HL-60/S4 (cell line): Measurements from ENCODE around the gene DLG1.
"Not testable (repeated sequence)": the region's sequence is repeated elsewhere in the genome, so short reads cannot be mapped to it uniquely, and the experiment has no call there.

ENCODE experiments used
- in situ Hi-C: fragments of 300-500 bp; cut with MboI; formaldehyde crosslinking; loops from 2 replicates; pipeline ENCODE4 v1.14.3; 2022; ENCODE audit warnings: low sequenced_read_pairs

Gene DLG1

DNA sequence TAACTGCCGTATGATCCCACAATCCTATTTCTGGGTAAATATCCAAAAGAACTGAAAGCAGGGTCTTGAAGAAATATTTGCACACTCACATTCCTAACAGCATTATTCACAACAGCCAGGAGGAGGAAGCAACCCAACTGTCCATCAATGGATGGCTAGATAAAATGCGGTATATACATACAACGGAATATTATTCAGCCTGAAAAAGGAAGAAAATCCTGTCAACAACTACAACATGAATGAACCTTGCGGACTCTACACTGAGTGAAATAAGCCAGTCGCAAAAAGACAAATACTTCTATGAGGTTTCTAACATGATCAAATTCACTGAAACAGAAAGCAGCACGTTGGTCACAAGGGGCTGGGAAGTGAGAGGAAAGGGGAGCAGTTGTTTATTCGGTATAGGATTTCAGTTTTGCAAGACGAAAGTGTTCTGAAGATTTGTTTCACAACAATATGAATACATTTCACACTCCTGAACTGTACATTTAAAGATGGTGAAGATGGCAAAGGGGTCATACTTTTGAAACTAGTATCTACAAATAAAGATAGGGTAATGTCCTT is 6.2 kb downstream of the DLG1 start:
- in situ Hi-C loops = no loop called here

DNA sequence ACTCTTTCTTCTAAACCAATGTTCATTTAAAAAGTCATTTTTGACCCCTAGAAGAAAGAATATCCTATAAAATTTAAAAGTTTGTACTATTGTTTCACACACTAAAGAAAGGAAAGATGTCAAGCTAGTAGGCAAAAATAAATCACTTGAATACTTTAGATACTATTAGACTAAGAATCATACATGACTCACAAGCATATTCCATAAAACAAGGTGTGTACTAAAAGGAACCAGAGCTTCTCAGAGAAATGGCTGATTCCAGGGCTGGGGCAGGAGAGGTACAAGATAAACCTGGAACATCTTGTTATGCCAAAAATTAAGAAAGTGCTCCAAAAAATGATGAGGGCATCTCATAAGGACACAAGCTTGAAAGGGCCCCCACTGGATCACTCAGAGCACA is 8.7 kb downstream of the DLG1 start:
- in situ Hi-C loops = no loop called here

GRCh38 chr3:197286678-197287077 is 11.7 kb downstream of the DLG1 start:
- in situ Hi-C loops = no loop called here

GRCh38 chr3:197285557-197285956 is 12.9 kb downstream of the DLG1 start:
- in situ Hi-C loops = no loop called here

DNA sequence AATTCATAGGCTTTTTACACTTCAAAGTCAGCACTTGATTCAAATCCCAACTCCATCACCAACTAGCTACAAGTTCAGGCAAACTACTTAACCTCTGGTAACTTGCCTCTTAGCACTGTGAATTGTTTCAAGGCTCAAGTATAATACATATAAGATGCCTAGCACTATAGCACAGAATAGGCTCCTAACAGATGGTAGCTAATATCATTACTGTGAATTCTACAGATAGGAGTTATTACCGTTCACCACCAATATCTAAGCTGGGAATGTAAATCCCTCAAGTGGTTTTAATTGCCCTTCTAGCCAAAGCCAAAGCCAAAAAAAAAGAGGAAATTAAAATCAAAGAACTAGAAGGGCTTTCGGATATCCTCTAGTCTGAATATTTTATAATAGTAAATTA is 15.4 kb downstream of the DLG1 start:
- in situ Hi-C loops = no loop called here

DNA sequence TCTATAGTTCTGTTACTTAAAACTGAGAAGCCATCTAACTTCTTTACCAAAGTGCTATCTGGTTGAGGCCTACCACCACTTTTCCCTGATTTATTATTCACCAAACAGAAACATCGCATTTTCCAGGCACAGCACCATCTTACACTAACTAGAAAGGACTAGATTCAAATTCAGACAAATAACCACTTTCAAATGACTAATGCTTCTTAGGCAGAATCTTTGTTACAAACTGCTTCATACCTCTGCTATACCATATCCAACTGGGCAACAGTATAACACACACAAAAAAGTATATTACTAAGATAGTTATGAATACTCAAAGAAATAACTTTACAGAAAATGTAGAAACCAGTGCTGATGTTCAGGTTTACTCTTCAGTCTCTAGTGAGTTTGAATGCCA is 16.6 kb downstream of the DLG1 start:
- in situ Hi-C loops = no loop called here

DNA sequence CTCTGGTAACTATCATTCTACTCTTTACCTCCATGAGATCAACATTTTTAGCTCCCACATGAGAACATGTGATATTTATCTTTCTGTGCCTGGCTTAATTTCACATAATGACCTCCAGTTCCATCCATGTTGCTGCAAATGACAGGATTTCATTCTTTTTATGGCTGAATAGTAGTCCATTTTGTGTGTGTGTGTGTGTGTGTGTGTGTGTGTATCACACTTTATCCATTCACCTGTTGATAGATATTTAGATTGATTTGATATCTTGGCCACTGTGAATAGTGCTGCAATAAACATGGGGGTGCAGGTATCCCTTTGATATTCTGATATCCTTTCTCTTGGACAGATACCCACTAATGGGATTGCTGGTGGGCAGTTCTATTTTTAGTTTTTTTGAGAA is 18.3 kb downstream of the DLG1 start:
- in situ Hi-C loops = no loop called here

DNA sequence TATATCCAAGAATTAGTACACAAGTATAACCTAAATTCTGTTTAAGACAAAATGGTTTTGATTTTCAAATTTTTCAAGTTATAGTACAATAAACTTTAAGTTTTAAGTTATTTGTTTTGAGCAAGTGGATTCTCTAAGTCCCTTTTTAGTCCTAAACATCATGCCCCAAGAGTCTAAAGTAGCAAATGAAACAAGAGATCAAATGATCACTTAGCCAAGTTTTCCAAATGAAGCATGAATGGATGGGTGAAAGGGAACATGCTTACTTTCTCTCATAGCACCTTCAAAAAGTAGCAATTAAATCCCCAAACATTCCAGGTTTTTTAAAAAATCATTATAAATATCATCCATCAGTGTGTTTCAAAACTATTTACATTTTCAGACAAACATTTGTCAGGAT is 19.5 kb downstream of the DLG1 start:
- in situ Hi-C loops = no loop called here

DNA sequence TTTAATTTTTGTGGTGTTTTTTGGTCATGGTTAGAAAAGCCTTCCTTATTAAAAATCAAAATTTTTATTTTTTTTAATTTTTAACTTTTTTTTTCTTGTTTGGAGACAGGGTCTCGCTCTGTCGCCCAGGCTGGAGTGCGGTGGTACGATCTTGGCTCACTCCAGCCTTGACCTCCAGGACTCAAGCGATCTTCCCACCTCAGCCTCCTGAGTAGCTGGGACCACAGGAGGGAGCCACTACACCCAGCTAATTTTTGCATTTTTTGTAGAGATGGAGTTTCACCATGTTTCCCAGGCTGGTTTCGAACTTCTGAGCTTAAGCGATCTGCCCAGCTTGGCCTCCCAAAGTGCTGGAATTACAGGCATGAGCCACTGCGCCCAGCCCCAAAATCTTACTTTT is 21.6 kb downstream of the DLG1 start:
- in situ Hi-C loops = not testable (repeated sequence)

- in situ Hi-C loops = no loop called here
These were observed 27.7 kb downstream of the DLG1 start for GRCh38 chr3:197270558-197271317.

GRCh38 chr3:197269024-197269423 is 29.4 kb downstream of the DLG1 start:
- in situ Hi-C loops = no loop called here

DNA sequence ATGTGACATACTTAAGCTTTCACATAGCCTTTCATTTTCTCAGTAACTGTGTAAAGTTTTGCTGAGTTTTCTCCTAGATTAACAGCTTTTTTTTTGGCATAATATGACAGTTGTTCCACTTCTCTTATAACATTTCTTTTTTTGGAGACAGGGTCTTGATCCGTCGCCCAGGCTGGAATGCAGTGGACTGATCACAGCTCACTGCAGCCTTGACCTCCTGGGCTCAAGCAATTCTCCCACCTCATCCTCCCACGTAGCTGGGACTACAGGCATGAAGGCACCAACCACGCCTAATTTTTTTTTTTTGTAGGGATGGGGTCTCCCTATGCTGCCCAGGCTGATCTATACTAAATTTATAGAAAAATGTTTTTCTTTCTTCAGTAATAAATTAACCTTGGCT is 30.1 kb downstream of the DLG1 start:
- in situ Hi-C loops = no loop called here

- in situ Hi-C loops = no loop called here
These were observed 32.1 kb downstream of the DLG1 start for GRCh38 chr3:197266331-197266730.

DNA sequence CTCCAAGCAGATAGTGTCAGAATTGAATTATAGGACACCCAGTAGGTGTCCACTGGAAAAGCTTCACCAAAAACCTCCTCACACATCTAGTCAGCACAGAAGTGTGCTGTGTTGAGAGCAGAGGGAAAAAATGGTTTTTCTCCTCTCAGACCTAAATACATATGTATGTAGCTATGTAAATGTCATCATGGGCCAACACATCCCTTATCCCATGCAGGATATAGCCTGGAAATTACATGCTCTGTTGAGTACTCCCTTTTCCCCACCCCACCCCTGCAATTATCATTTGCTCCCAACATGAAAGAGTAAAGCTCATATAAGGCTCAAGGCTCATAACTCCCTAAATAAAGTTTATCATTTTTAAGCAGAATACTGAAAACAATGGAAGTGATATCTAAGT is 35.7 kb downstream of the DLG1 start:
- in situ Hi-C loops = no loop called here

- in situ Hi-C loops = no loop called here
These were observed 37.3 kb downstream of the DLG1 start for GRCh38 chr3:197261164-197261509.

DNA sequence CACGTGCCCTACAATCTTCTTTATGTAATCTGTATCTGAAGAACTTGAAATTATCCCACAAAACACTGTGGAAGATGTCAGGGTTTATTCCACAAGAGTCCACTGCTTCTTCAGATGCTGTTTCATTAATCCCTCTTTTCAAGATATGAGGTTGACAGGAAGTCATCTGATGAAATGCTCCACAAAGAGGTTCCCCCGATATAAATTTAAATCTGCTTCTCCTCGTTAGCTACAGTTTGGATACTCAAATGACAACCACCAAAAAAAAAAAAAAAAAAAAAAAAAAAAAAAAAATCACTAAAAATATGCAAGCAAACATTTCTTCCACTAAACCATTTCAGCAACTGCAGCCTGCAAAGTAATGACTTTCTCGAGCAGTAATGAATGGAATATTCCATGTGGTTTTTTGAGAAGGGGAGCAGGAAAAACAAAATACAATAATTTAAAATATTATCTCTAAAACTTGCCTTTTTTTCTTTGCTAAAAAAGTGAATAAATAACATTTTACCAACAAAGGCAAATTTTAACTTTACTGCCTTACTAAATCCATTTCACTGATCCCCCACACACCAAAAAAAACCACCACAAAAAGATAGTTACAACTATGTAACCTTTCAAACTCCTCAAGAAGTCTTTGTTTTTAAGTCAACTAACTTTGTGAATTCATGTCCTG is 37.8 kb downstream of the DLG1 start:
- in situ Hi-C loops = no loop called here

- in situ Hi-C loops = no loop called here
These were observed 39.3 kb downstream of the DLG1 start for GRCh38 chr3:197259096-197259495.

DNA sequence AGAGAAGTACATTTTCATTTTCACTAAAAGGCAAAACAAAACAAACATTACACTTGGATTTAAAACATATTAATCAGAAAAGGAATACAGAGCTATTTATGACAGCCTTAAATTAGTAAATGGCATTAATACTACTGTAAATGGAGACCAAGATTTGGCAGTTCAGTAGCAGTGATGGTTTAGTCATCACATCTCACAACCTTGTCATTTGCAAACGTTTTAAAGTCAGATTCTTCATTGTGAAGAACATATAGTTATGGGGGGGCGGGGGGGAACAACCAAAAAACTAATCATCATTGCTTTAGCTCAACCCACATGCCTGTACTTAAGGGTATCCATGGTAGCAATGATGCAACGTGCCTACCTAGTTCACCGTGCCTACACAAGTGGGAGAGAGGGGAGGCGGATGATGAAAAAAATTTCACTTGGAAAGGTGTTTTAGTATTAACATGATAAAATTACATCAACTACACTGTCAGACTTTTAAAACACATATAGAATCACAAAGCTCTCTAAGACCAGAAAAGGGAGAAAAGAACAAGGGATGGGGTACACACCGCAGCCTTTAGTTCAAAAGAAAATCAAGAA is 40.1 kb downstream of the DLG1 start:
- in situ Hi-C loops = no loop called here

- in situ Hi-C loops = no loop called here
These were observed 40.7 kb downstream of the DLG1 start for GRCh38 chr3:197257711-197258110.

- in situ Hi-C loops = no loop called here
These were observed 41.5 kb downstream of the DLG1 start for GRCh38 chr3:197256836-197257444.

DNA sequence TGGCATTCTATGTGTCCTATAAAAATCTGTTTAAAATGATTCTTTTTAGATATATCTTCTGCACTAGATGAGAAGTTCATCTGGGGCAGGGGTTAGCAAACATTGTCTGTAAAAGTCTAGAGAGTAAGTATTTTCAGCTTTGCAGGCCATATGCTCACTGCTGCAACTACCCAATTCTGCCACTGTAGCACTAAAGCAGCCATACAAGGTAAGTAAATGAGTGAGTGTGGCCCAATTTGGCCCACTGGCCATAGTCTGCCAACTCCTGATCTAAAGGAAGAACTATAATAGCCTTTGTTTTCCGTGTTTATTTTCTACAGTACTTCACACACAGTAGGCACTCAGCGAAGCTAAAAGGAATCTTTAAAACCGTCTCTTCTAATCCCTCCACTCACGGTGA is 42.3 kb downstream of the DLG1 start:
- in situ Hi-C loops = no loop called here
